MM.1S (cell line): ENCODE measurements around the gene BRD9.

Source experiments
- DNase-seq: peaks from one replicate; pipeline ENCODE4 v3.0.0-alpha.2; 2015
- H2AFZ ChIP-seq: fragments of 300-600 bp; sonication (generic); 2 replicates; pipeline ENCODE4 v1.6.0; 2016; ENCODE audit warnings: antibody characterized with exemption, low read length
- H3F3A ChIP-seq: fragments of 300-600 bp; sonication (generic); 2 replicates; pipeline ENCODE4 v1.6.1; 2016; ENCODE audit warnings: mild to moderate bottlenecking, antibody characterized with exemption, low read length, moderate library complexity, mixed read lengths; ENCODE audit not compliant: insufficient read depth
- H3K27ac ChIP-seq: fragments of 300-600 bp; sonication (generic); 2 replicates; pipeline ENCODE4 v1.5.1; 2016; ENCODE audit warnings: mild to moderate bottlenecking, low read length
- H3K27me3 ChIP-seq: fragments of 300-600 bp; sonication (generic); replicated peaks from 2 replicates; pipeline ENCODE4 v1.6.0; 2016; ENCODE audit warnings: low read length; ENCODE audit not compliant: insufficient read depth
- H3K36me3 ChIP-seq: fragments of 300-600 bp; sonication (generic); replicated peaks from 2 replicates; pipeline ENCODE4 v1.6.1; 2016; ENCODE audit warnings: mild to moderate bottlenecking, low read length, mixed read lengths; ENCODE audit not compliant: insufficient read depth
- H3K4me1 ChIP-seq: fragments of 300-600 bp; sonication (generic); 2 replicates; pipeline ENCODE4 v1.6.1; 2016; ENCODE audit warnings: low read length, mixed read lengths
- H3K4me2 ChIP-seq: fragments of 300-600 bp; sonication (generic); 2 replicates; pipeline ENCODE4 v1.6.0; 2016; ENCODE audit warnings: low read depth, low read length
- H3K4me3 ChIP-seq: fragments of 300-600 bp; sonication (generic); 2 replicates; pipeline ENCODE4 v1.5.1; 2016; ENCODE audit warnings: low read length, mixed read lengths
- H3K79me2 ChIP-seq: fragments of 300-600 bp; sonication (generic); 2 replicates; pipeline ENCODE4 v1.6.1; 2016; ENCODE audit warnings: mixed run types, low read length, mixed read lengths
- H3K9ac ChIP-seq: fragments of 300-600 bp; sonication (generic); 2 replicates; pipeline ENCODE4 v1.6.1; 2016; ENCODE audit warnings: low read length, mixed read lengths
- H3K9me2 ChIP-seq: fragments of 300-600 bp; sonication (generic); replicated peaks from 2 replicates; pipeline ENCODE4 v1.6.1; 2016; ENCODE audit warnings: mild to moderate bottlenecking, low read length, mixed read lengths; ENCODE audit not compliant: insufficient read depth
- H3K9me3 ChIP-seq: fragments of 300-600 bp; sonication (generic); replicated peaks from 2 replicates; pipeline ENCODE4 v1.6.1; 2016; ENCODE audit warnings: mild to moderate bottlenecking, low read length, mixed read lengths; ENCODE audit not compliant: insufficient read depth
- H4K20me1 ChIP-seq: fragments of 300-600 bp; sonication (generic); 2 replicates; pipeline ENCODE4 v1.6.1; 2016; ENCODE audit warnings: mild to moderate bottlenecking, low read length, moderate library complexity, mixed read lengths; ENCODE audit not compliant: insufficient read depth
- CTCF ChIP-seq: fragments of 300-600 bp; sonication (generic); IDR thresholded peaks from 2 replicates; pipeline ENCODE4 v1.5.1; 2016; ENCODE audit warnings: antibody characterized with exemption, low read length, mixed read lengths
- EZH2 ChIP-seq: fragments of 300-600 bp; sonication (generic); optimal IDR thresholded peaks from 2 replicates; pipeline ENCODE3; 2017; ENCODE audit warnings: low read depth, mild to moderate bottlenecking, antibody characterized with exemption, low read length, mixed read lengths
- EZH2phosphoT487 ChIP-seq: fragments of 300-600 bp; sonication (generic); IDR thresholded peaks from 2 replicates; pipeline ENCODE4 v1.6.1; 2018; ENCODE audit warnings: antibody characterized with exemption, low read length

The BRD9 gene

GRCh38 chr5:903756-904096, 11.1 kb upstream of the BRD9 start:
- H3K36me3 ChIP-seq = peaks cover 39% of the 10 kb centered on the region
- no peak for TF ChIP-seq EZH2phosphoT487
- TF ChIP-seq EZH2 = no peak
- TF ChIP-seq CTCF = no peak

GRCh38 chr5:902129-902916, 9.7 kb upstream of the BRD9 start:
- DNase-seq = no peak
- Histone ChIP-seq H3K9me3 (no peaks in the 10 kb centered on the region), H3K27me3 (no peaks in the 10 kb centered on the region), H3K79me2 (peaks cover 51% of the 10 kb centered on the region), H3F3A (0 out of 2 replicates have a peak, but pooled peaks cover 4% of the 10 kb centered on the region), H3K4me1 (no peaks in the 10 kb centered on the region), H3K4me3 (no peak overlapping the region), H4K20me1 (no peaks in the 10 kb centered on the region), H3K4me2 (no peak overlapping the region), H3K27ac (no peak overlapping the region), H3K36me3 (peaks cover 34% of the 10 kb centered on the region), H3K9ac (no peak overlapping the region), H3K9me2 (no peaks in the 10 kb centered on the region), H2AFZ (no peak overlapping the region)
- no peak for TF ChIP-seq EZH2phosphoT487
- no peak for TF ChIP-seq EZH2
- no peak for TF ChIP-seq CTCF

More at GRCh38 chr5:903756-904096, 11.1 kb upstream of the BRD9 start:
- H3K27me3 ChIP-seq = no peaks in the 10 kb centered on the region
- H3K9ac ChIP-seq = no peak overlapping the region
- H2AFZ ChIP-seq = no peak overlapping the region
- 0 out of 2 replicates have a peak, but pooled peaks cover 4% of the 10 kb centered on the region for H3F3A ChIP-seq
- no peak overlapping the region for H3K27ac ChIP-seq
- DNase-seq = no peak
- peaks cover 51% of the 10 kb centered on the region for H3K79me2 ChIP-seq
- H3K9me2 ChIP-seq = no peaks in the 10 kb centered on the region
- H3K4me2 ChIP-seq = no peak overlapping the region
- no peaks in the 10 kb centered on the region for H3K9me3 ChIP-seq
- no peak overlapping the region for H3K4me3 ChIP-seq
- H3K4me1 ChIP-seq = no peaks in the 10 kb centered on the region
- no peaks in the 10 kb centered on the region for H4K20me1 ChIP-seq

GRCh38 chr5:900781-901180, 8.2 kb upstream of the BRD9 start:
- Histone ChIP-seq H2AFZ (no peak overlapping the region), H3K4me1 (no peaks in the 10 kb centered on the region), H3K9ac (no peak overlapping the region), H3K9me3 (no peaks in the 10 kb centered on the region), H3K79me2 (peaks cover 60% of the 10 kb centered on the region), H3K36me3 (peaks cover 34% of the 10 kb centered on the region), H4K20me1 (no peaks in the 10 kb centered on the region), H3K27ac (no peak overlapping the region), H3K4me2 (no peak overlapping the region), H3F3A (0 out of 2 replicates have a peak, but pooled peaks cover 4% of the 10 kb centered on the region), H3K4me3 (no peak overlapping the region), H3K9me2 (no peaks in the 10 kb centered on the region), H3K27me3 (no peaks in the 10 kb centered on the region)
- no peak for TF ChIP-seq EZH2phosphoT487
- no peak for TF ChIP-seq CTCF
- TF ChIP-seq EZH2 = no peak
- no peak for DNase-seq
